ENCODE results near the gene EIPR1. TPM values are rescaled to one million over a fixed set of nuclear protein-coding genes. Genes with fewer than 3 reads are reported as not detected.

EIPR1 gene
- total and polyA plus RNA-seq, 2 donors: 21.3 to 31.9 TPM

DNA sequence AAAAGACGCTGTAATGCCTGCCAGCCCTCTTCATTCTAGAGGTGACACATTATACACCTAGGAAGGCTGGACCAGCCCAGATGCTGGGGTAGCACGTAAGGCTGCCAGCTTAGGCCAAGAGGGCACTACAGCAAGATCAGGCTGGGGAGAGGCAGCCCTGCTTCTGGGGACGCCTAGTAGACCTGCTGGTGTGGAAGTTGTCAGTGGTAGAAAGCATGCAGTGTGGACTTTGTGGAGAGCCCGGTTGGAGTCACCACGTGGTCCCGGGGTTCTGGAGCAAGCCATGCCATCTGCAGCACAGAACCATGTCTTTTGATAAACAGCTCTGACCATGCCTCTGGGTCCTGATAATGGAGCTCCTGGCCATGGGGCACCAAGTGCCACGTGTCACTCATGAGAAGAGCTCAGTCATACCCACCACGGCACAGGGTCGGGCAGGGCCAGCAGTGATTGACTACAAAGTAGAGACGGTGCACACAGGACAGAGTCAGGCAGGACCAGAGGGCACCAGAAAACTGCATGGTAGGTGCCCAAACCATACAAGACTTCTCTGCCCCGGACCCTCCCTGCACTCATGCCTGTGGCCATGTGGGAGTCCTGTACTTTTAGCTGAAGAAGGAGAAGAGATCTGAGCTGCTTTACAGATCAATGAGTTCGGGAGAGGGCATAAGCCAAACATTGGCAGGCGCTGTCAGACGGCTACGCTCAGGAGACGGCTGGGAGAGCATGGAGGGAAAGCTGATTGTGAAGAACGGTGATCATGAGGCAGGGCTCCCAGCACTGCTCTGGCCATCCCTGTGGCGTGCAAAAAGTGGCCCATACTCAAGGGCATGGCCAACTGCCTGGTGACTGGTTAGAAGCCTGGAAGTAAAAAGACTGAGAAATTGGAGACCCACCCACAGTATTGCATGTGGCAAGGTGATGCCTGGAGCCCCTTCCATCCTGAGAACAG is 114.9 kb downstream of the EIPR1 start:
- 98% methylated on average over 18 of the region's 18 CpGs for WGBS
- H3K27ac ChIP-seq (ENCODE audit: low read depth in 1 of 2, low read length in 1 of 2): no peak overlapping the region
- H3K4me1 ChIP-seq (ENCODE audit: control insufficient read depth in 2 of 2, insufficient read depth in 2 of 2, low read length in 2 of 2): no peaks in the 10 kb centered on the region
- H3K27me3 ChIP-seq (ENCODE audit: control insufficient read depth in 2 of 2, insufficient read depth in 1 of 2, low read length in 1 of 2): no peaks in the 10 kb centered on the region
- H3K4me3 ChIP-seq (ENCODE audit: low read length in 2 of 2): no peak overlapping the region
- peaks cover 3 to 9% of the 10 kb centered on the region in 2 donors for H3K36me3 ChIP-seq (ENCODE audit: control insufficient read depth in 2 of 2, insufficient read depth in 2 of 2, low read length in 1 of 2)
- no peaks in the 10 kb centered on the region for H3K9me3 ChIP-seq (ENCODE audit: control insufficient read depth in 2 of 2, insufficient read depth in 1 of 2, low read length in 1 of 2)
- DNase-seq (ENCODE audit: low read depth in 6 of 9, low spot score in 9 of 9): no peak

DNA sequence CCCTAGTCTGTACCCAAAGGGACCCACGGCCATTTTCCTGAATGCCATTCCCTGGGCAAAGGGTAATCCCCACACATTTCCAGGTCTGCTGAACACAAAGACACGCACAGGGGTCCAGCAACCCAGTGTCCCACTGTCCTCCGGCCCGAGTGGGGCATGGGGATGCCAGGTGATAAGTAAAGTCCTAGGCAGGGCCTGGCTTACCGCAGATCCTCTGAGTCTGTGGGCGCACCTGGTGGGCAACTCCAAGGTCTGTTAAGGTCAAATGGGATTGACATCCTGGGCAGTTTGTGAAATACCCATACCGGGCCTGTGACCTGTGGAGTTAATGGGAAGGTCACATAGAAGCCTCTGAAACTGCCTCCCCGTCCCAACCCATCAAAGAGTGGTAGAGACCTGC is 116.1 kb downstream of the EIPR1 start:
- H3K4me3 ChIP-seq (ENCODE audit: low read length in 2 of 2): no peak overlapping the region
- no peaks in the 10 kb centered on the region for H3K9me3 ChIP-seq (ENCODE audit: control insufficient read depth in 2 of 2, insufficient read depth in 1 of 2, low read length in 1 of 2)
- DNase-seq (ENCODE audit: low read depth in 6 of 9, low spot score in 9 of 9): no peak
- no peak overlapping the region for H3K27ac ChIP-seq (ENCODE audit: low read depth in 1 of 2, low read length in 1 of 2)
- WGBS: 98% methylated on average over 8 of the region's 8 CpGs
- H3K27me3 ChIP-seq (ENCODE audit: control insufficient read depth in 2 of 2, insufficient read depth in 1 of 2, low read length in 1 of 2): no peaks in the 10 kb centered on the region
- H3K36me3 ChIP-seq (ENCODE audit: control insufficient read depth in 2 of 2, insufficient read depth in 2 of 2, low read length in 1 of 2): peaks cover 7 to 18% of the 10 kb centered on the region in 2 donors
- no peaks in the 10 kb centered on the region for H3K4me1 ChIP-seq (ENCODE audit: control insufficient read depth in 2 of 2, insufficient read depth in 2 of 2, low read length in 2 of 2)

DNA sequence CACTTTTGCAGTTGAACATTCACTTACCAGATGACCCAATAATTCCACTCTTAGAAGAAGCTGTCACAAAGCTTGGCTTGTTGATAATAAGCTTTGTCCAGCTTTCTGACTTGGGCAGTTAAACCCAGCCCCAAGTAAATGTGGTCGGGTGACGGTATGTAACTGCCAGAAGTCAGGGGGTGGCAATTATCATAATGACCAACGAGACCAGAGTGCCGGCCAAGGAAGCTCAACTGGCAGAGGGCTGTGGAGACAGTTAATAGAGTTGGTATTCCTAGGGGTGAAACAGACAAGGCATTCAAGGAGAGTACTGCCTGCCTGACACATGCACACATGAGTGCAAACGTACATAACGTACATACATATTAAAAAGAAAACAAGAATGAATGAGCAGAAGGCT is 116.7 kb downstream of the EIPR1 start:
- Histone ChIP-seq H3K9me3 (ENCODE audit: control insufficient read depth in 2 of 2, insufficient read depth in 1 of 2, low read length in 1 of 2) (no peaks in the 10 kb centered on the region), H3K4me1 (ENCODE audit: control insufficient read depth in 2 of 2, insufficient read depth in 2 of 2, low read length in 2 of 2) (no peaks in the 10 kb centered on the region)
- 98% methylated on average over 6 of the region's 6 CpGs for WGBS

DNA sequence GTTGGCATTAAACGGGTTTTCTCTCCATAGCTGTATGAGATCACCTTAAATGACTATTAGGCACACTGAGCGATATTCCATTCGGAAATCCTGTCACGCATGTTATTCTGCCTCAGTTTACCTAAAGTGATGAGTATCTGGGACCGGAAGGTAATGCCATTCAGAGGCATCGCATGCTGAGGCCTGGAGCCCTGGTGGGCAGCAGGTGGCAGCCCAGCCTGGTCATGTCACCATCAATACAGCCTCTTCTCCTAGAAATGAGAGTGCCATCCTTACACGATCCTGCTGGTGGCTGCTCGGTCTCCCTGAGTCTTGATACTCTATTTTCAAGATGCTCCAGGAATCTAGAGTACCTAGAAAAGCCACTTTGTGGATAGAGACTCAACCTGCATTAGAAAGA is 119.8 kb downstream of the EIPR1 start:
- no peak for DNase-seq (ENCODE audit: low read depth in 6 of 9, low spot score in 9 of 9)
- 99% methylated on average over 8 of the region's 8 CpGs for WGBS
- no peak overlapping the region for H3K27ac ChIP-seq (ENCODE audit: low read depth in 1 of 2, low read length in 1 of 2)
- no peak overlapping the region for H3K4me3 ChIP-seq (ENCODE audit: low read length in 2 of 2)
- H3K9me3 ChIP-seq (ENCODE audit: control insufficient read depth in 2 of 2, insufficient read depth in 1 of 2, low read length in 1 of 2): no peaks in the 10 kb centered on the region
- peaks cover 14 to 20% of the 10 kb centered on the region in 2 donors for H3K36me3 ChIP-seq (ENCODE audit: control insufficient read depth in 2 of 2, insufficient read depth in 2 of 2, low read length in 1 of 2)
- H3K27me3 ChIP-seq (ENCODE audit: control insufficient read depth in 2 of 2, insufficient read depth in 1 of 2, low read length in 1 of 2): no peaks in the 10 kb centered on the region
- no peaks in the 10 kb centered on the region for H3K4me1 ChIP-seq (ENCODE audit: control insufficient read depth in 2 of 2, insufficient read depth in 2 of 2, low read length in 2 of 2)

More for the DNA sequence above, 116.7 kb downstream of the EIPR1 start:
- DNase-seq (ENCODE audit: low read depth in 6 of 9, low spot score in 9 of 9): no peak
- no peaks in the 10 kb centered on the region for H3K27me3 ChIP-seq (ENCODE audit: control insufficient read depth in 2 of 2, insufficient read depth in 1 of 2, low read length in 1 of 2)
- no peak overlapping the region for H3K4me3 ChIP-seq (ENCODE audit: low read length in 2 of 2)
- no peak overlapping the region for H3K27ac ChIP-seq (ENCODE audit: low read depth in 1 of 2, low read length in 1 of 2)
- peaks cover 9 to 19% of the 10 kb centered on the region in 2 donors for H3K36me3 ChIP-seq (ENCODE audit: control insufficient read depth in 2 of 2, insufficient read depth in 2 of 2, low read length in 1 of 2)

DNA sequence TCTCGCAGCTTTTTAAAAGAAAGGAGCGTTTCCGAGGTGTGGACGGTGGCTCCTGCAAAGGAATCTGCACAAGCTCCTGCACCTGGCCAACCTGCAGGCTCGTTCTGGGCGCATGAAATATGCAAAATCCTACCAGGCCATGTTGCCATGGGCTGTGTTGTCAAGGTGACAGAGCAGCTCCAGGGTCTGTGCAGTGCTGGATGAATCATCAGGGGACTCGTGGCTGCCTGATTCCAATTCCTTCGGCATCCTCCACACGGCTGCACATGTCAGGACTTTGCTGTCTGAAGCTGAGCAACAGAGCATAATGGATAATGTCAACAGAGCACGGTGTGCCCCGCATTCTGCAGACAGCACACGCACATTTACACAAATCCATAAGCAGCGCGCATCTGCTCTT is 120.5 kb downstream of the EIPR1 start:
- H3K27me3 ChIP-seq (ENCODE audit: control insufficient read depth in 2 of 2, insufficient read depth in 1 of 2, low read length in 1 of 2): no peaks in the 10 kb centered on the region
- no peaks in the 10 kb centered on the region for H3K4me1 ChIP-seq (ENCODE audit: control insufficient read depth in 2 of 2, insufficient read depth in 2 of 2, low read length in 2 of 2)
- DNase-seq (ENCODE audit: low read depth in 6 of 9, low spot score in 9 of 9): no peak
- WGBS: 95% methylated on average over 14 of the region's 14 CpGs
- H3K4me3 ChIP-seq (ENCODE audit: low read length in 2 of 2): no peak overlapping the region
- no peak overlapping the region for H3K27ac ChIP-seq (ENCODE audit: low read depth in 1 of 2, low read length in 1 of 2)
- no peaks in the 10 kb centered on the region for H3K9me3 ChIP-seq (ENCODE audit: control insufficient read depth in 2 of 2, insufficient read depth in 1 of 2, low read length in 1 of 2)
- peaks cover 14 to 18% of the 10 kb centered on the region in 2 donors for H3K36me3 ChIP-seq (ENCODE audit: control insufficient read depth in 2 of 2, insufficient read depth in 2 of 2, low read length in 1 of 2)

DNA sequence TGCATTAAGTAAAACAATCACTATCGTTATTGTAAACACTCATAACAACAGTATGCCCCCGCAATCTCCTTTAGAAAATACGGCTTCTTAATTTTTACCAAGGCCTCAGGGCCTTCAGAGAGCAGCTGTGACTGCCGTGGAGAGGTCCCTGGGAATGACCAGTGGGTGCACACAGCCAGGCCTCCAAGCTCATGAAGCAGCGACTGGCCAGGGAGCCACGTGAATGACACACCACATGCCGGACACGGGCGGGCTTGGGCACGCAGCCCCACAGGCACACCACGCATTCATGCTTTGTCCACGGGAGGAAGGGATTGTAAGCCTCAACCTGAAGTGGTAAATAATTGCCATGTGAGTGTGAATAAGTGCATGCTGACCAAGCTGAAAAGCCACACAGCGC is 121.0 kb downstream of the EIPR1 start:
- H3K36me3 ChIP-seq (ENCODE audit: control insufficient read depth in 2 of 2, insufficient read depth in 2 of 2, low read length in 1 of 2): peaks cover 14 to 17% of the 10 kb centered on the region in 2 donors
- DNase-seq (ENCODE audit: low read depth in 6 of 9, low spot score in 9 of 9): no peak
- H3K27me3 ChIP-seq (ENCODE audit: control insufficient read depth in 2 of 2, insufficient read depth in 1 of 2, low read length in 1 of 2): no peaks in the 10 kb centered on the region
- no peaks in the 10 kb centered on the region for H3K9me3 ChIP-seq (ENCODE audit: control insufficient read depth in 2 of 2, insufficient read depth in 1 of 2, low read length in 1 of 2)
- no peak overlapping the region for H3K4me3 ChIP-seq (ENCODE audit: low read length in 2 of 2)
- 94% methylated on average over 13 of the region's 13 CpGs for WGBS
- no peaks in the 10 kb centered on the region for H3K4me1 ChIP-seq (ENCODE audit: control insufficient read depth in 2 of 2, insufficient read depth in 2 of 2, low read length in 2 of 2)
- no peak overlapping the region for H3K27ac ChIP-seq (ENCODE audit: low read depth in 1 of 2, low read length in 1 of 2)

DNA sequence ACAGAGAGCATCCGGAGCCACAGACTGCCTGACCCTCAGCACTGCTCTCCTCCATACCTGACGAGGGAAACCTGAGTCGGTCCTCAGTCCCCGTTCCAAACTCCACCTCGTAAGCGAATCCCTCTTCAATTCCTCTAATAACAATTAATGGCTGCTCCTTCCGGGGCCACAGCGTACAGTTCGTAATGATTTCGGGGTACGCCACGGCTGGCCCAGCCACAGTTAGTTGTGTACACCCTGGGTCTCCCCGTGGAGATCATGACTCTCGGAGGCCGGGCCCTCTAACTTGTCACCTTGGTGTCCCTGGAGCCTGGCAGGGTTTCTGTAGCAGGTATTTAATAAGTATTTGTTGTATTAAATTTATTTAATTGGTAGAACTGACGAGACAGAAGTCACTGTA is 121.5 kb downstream of the EIPR1 start:
- no peak for DNase-seq (ENCODE audit: low read depth in 6 of 9, low spot score in 9 of 9)
- Histone ChIP-seq H3K27me3 (ENCODE audit: control insufficient read depth in 2 of 2, insufficient read depth in 1 of 2, low read length in 1 of 2) (no peaks in the 10 kb centered on the region), H3K9me3 (ENCODE audit: control insufficient read depth in 2 of 2, insufficient read depth in 1 of 2, low read length in 1 of 2) (no peaks in the 10 kb centered on the region), H3K27ac (ENCODE audit: low read depth in 1 of 2, low read length in 1 of 2) (no peak overlapping the region), H3K4me3 (ENCODE audit: low read length in 2 of 2) (no peak overlapping the region), H3K36me3 (ENCODE audit: control insufficient read depth in 2 of 2, insufficient read depth in 2 of 2, low read length in 1 of 2) (peaks cover 14 to 15% of the 10 kb centered on the region in 2 donors), H3K4me1 (ENCODE audit: control insufficient read depth in 2 of 2, insufficient read depth in 2 of 2, low read length in 2 of 2) (no peaks in the 10 kb centered on the region)
- WGBS: 98% methylated on average over 16 of the region's 16 CpGs

DNA sequence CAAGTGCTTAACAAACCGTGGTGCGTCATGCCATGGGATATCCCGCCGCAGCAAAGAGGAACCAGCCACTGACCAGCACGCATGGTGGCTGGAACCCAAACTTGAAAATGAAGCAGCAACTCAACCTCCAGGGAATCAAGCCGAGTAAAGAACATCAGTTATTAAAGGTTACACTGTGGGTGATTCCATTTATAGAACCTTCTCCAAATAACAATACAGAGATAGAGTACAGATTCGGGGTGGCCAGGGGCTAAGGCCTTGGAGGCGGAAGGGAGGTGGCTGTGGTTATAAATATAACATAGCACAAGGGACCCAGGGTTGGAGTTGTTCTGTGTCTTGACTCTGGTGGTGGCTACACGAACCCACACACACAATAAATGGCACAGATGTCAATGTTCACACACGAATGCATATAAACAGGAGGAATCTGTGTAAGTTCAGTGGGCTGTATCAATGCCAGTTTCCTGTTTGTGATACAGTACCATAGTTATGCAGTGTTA is 123.1 kb downstream of the EIPR1 start:
- H3K27ac ChIP-seq (ENCODE audit: low read depth in 1 of 2, low read length in 1 of 2): no peak overlapping the region
- H3K4me3 ChIP-seq (ENCODE audit: low read length in 2 of 2): no peak overlapping the region
- peaks cover 0 to 9% of the 10 kb centered on the region in 2 donors for H3K9me3 ChIP-seq (ENCODE audit: control insufficient read depth in 2 of 2, insufficient read depth in 1 of 2, low read length in 1 of 2)
- 97% methylated on average over 10 of the region's 10 CpGs for WGBS
- peaks cover 14 to 15% of the 10 kb centered on the region in 2 donors for H3K36me3 ChIP-seq (ENCODE audit: control insufficient read depth in 2 of 2, insufficient read depth in 2 of 2, low read length in 1 of 2)
- no peaks in the 10 kb centered on the region for H3K27me3 ChIP-seq (ENCODE audit: control insufficient read depth in 2 of 2, insufficient read depth in 1 of 2, low read length in 1 of 2)
- H3K4me1 ChIP-seq (ENCODE audit: control insufficient read depth in 2 of 2, insufficient read depth in 2 of 2, low read length in 2 of 2): no peaks in the 10 kb centered on the region
- DNase-seq (ENCODE audit: low read depth in 6 of 9, low spot score in 9 of 9): no peak

DNA sequence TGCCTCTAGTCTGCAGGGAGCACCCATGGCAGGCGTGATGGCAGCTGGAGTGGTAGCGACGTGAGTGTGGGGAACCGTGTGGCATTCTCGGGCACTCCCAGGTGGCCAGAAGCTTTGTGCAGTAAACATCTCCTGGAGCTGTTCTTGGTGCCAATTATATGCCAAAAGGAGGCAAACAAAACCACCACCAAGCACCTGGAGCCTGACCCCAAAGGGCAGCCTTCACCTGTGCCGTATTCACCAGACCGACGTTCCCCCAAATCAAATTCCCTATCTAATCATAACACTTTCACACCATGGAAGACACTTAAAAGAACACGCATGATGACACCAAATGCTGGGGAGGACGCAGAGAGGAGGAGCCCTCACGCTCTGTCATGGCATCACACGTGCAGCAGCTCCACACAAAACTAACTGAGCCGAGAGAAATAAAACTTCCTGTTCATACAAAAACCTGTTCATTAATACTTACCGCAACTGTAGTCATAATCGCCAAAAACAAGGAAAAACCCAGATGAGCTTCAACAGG is 123.6 kb downstream of the EIPR1 start:
- H3K27me3 ChIP-seq (ENCODE audit: control insufficient read depth in 2 of 2, insufficient read depth in 1 of 2, low read length in 1 of 2): no peaks in the 10 kb centered on the region
- no peak overlapping the region for H3K27ac ChIP-seq (ENCODE audit: low read depth in 1 of 2, low read length in 1 of 2)
- peaks cover 2 to 11% of the 10 kb centered on the region in 2 donors for H3K9me3 ChIP-seq (ENCODE audit: control insufficient read depth in 2 of 2, insufficient read depth in 1 of 2, low read length in 1 of 2)
- peaks cover 14 to 15% of the 10 kb centered on the region in 2 donors for H3K36me3 ChIP-seq (ENCODE audit: control insufficient read depth in 2 of 2, insufficient read depth in 2 of 2, low read length in 1 of 2)
- no peaks in the 10 kb centered on the region for H3K4me1 ChIP-seq (ENCODE audit: control insufficient read depth in 2 of 2, insufficient read depth in 2 of 2, low read length in 2 of 2)
- no peak overlapping the region for H3K4me3 ChIP-seq (ENCODE audit: low read length in 2 of 2)
- no peak for DNase-seq (ENCODE audit: low read depth in 6 of 9, low spot score in 9 of 9)
- WGBS: 85% methylated on average over 15 of the region's 15 CpGs

Measured in thymus (tissue), 11 donors.